Activated naive CD4-positive, alpha-beta T cell treated with anti-CD3 and anti-CD28 coated beads, Interleukin-2, amount 50 U/mL, for 24 hours (primary cell): ENCODE measurements around the gene CPZ.

Experiments
- H3K27ac Mint-ChIP-seq: one replicate; pipeline ENCODE4 v1.8.0; 2021; ENCODE audit warnings: mild to moderate bottlenecking, mixed read lengths
- H3K27me3 Mint-ChIP-seq: one replicate; pipeline ENCODE4 v1.8.0; 2021; ENCODE audit warnings: mixed read lengths
- H3K36me3 Mint-ChIP-seq: one replicate; pipeline ENCODE4 v1.8.0; 2021; ENCODE audit warnings: mixed read lengths
- H3K4me1 Mint-ChIP-seq: one replicate; pipeline ENCODE4 v1.8.0; 2021; ENCODE audit warnings: mixed read lengths
- H3K4me3 Mint-ChIP-seq: one replicate; pipeline ENCODE4 v1.8.0; 2021; ENCODE audit warnings: mild to moderate bottlenecking, mixed read lengths
- H3K9me3 Mint-ChIP-seq: one replicate; pipeline ENCODE4 v1.8.0; 2021; ENCODE audit warnings: mixed read lengths

Gene CPZ

GRCh38 chr4:8595237-8596087, 2.9 kb downstream of the CPZ start:
- H3K4me3 Mint-ChIP-seq, result no peak overlapping the region
- H3K27me3 Mint-ChIP-seq, result peaks cover 10% of the 10 kb centered on the region

GRCh38 chr4:8596891-8597290, 4.3 kb downstream of the CPZ start:
- H3K4me1 Mint-ChIP-seq, result no peaks in the 10 kb centered on the region
- no peak overlapping the region for H3K27ac Mint-ChIP-seq
- no peaks in the 10 kb centered on the region for H3K36me3 Mint-ChIP-seq
- H3K27me3 Mint-ChIP-seq, result peaks cover 7% of the 10 kb centered on the region
- H3K4me3 Mint-ChIP-seq, result no peak overlapping the region
- H3K9me3 Mint-ChIP-seq, result no peaks in the 10 kb centered on the region

More at GRCh38 chr4:8595237-8596087, 2.9 kb downstream of the CPZ start:
- Mint-ChIP-seq H3K9me3 (no peaks in the 10 kb centered on the region), H3K27ac (no peak overlapping the region), H3K36me3 (no peaks in the 10 kb centered on the region), H3K4me1 (no peaks in the 10 kb centered on the region)

- Mint-ChIP-seq H3K4me1 (no peaks in the 10 kb centered on the region), H3K27me3 (peaks cover 7% of the 10 kb centered on the region), H3K27ac (no peak overlapping the region), H3K4me3 (no peak overlapping the region), H3K9me3 (no peaks in the 10 kb centered on the region), H3K36me3 (no peaks in the 10 kb centered on the region)
Observed at GRCh38 chr4:8597319-8597718, 4.8 kb downstream of the CPZ start.

- H3K9me3 Mint-ChIP-seq, result no peaks in the 10 kb centered on the region
- H3K27me3 Mint-ChIP-seq, result peaks cover 7% of the 10 kb centered on the region
- H3K4me1 Mint-ChIP-seq, result no peaks in the 10 kb centered on the region
- H3K27ac Mint-ChIP-seq, result no peak overlapping the region
- no peaks in the 10 kb centered on the region for H3K36me3 Mint-ChIP-seq
- no peak overlapping the region for H3K4me3 Mint-ChIP-seq
Observed at GRCh38 chr4:8597791-8598190, 5.2 kb downstream of the CPZ start.

- Mint-ChIP-seq H3K27ac (no peak overlapping the region), H3K27me3 (peaks cover 7% of the 10 kb centered on the region), H3K4me3 (no peak overlapping the region), H3K9me3 (no peaks in the 10 kb centered on the region), H3K36me3 (no peaks in the 10 kb centered on the region), H3K4me1 (no peaks in the 10 kb centered on the region)
Observed at GRCh38 chr4:8598391-8599090, 6.0 kb downstream of the CPZ start.

- Mint-ChIP-seq H3K9me3 (no peaks in the 10 kb centered on the region), H3K36me3 (no peaks in the 10 kb centered on the region), H3K27me3 (peaks cover 7% of the 10 kb centered on the region), H3K27ac (no peak overlapping the region), H3K4me3 (no peak overlapping the region), H3K4me1 (no peaks in the 10 kb centered on the region)
Observed at GRCh38 chr4:8599091-8599460, 6.5 kb downstream of the CPZ start.

- Mint-ChIP-seq H3K27ac (no peak overlapping the region), H3K4me3 (no peak overlapping the region), H3K9me3 (no peaks in the 10 kb centered on the region), H3K4me1 (no peaks in the 10 kb centered on the region), H3K27me3 (peaks cover 2% of the 10 kb centered on the region), H3K36me3 (no peaks in the 10 kb centered on the region)
Observed at GRCh38 chr4:8599657-8600056, 7.1 kb downstream of the CPZ start.

- Mint-ChIP-seq H3K9me3 (no peaks in the 10 kb centered on the region), H3K36me3 (no peaks in the 10 kb centered on the region), H3K27me3 (peaks cover 2% of the 10 kb centered on the region), H3K27ac (no peak overlapping the region), H3K4me1 (no peaks in the 10 kb centered on the region), H3K4me3 (no peak overlapping the region)
Observed at GRCh38 chr4:8600266-8600665, 7.7 kb downstream of the CPZ start.

- peaks cover under 1% of the 10 kb centered on the region for H3K27me3 Mint-ChIP-seq
- H3K4me3 Mint-ChIP-seq, result no peak overlapping the region
- no peak overlapping the region for H3K27ac Mint-ChIP-seq
- H3K36me3 Mint-ChIP-seq, result no peaks in the 10 kb centered on the region
- H3K9me3 Mint-ChIP-seq, result no peaks in the 10 kb centered on the region
- no peaks in the 10 kb centered on the region for H3K4me1 Mint-ChIP-seq
Observed at GRCh38 chr4:8600686-8601085, 8.1 kb downstream of the CPZ start.

GRCh38 chr4:8601086-8601485, 8.5 kb downstream of the CPZ start:
- Mint-ChIP-seq H3K27ac (no peak overlapping the region), H3K36me3 (no peaks in the 10 kb centered on the region), H3K4me3 (no peak overlapping the region), H3K4me1 (no peaks in the 10 kb centered on the region), H3K9me3 (no peaks in the 10 kb centered on the region), H3K27me3 (no peaks in the 10 kb centered on the region)

GRCh38 chr4:8601556-8601955, 9.0 kb downstream of the CPZ start:
- Mint-ChIP-seq H3K4me1 (no peaks in the 10 kb centered on the region), H3K27me3 (no peaks in the 10 kb centered on the region), H3K9me3 (no peaks in the 10 kb centered on the region), H3K27ac (no peak overlapping the region), H3K36me3 (no peaks in the 10 kb centered on the region), H3K4me3 (no peak overlapping the region)

GRCh38 chr4:8602686-8603430, 10.3 kb downstream of the CPZ start:
- H3K4me3 Mint-ChIP-seq, result no peak overlapping the region
- H3K27me3 Mint-ChIP-seq, result no peaks in the 10 kb centered on the region
- no peaks in the 10 kb centered on the region for H3K36me3 Mint-ChIP-seq
- H3K27ac Mint-ChIP-seq, result no peak overlapping the region
- H3K4me1 Mint-ChIP-seq, result no peaks in the 10 kb centered on the region
- H3K9me3 Mint-ChIP-seq, result no peaks in the 10 kb centered on the region

- Mint-ChIP-seq H3K4me3 (no peak overlapping the region), H3K27me3 (no peaks in the 10 kb centered on the region), H3K36me3 (no peaks in the 10 kb centered on the region), H3K27ac (no peak overlapping the region), H3K4me1 (no peaks in the 10 kb centered on the region), H3K9me3 (no peaks in the 10 kb centered on the region)
Observed at GRCh38 chr4:8603931-8604330, 11.4 kb downstream of the CPZ start.

- no peaks in the 10 kb centered on the region for H3K4me1 Mint-ChIP-seq
- H3K27me3 Mint-ChIP-seq, result peaks cover 3% of the 10 kb centered on the region
- H3K9me3 Mint-ChIP-seq, result no peaks in the 10 kb centered on the region
- H3K4me3 Mint-ChIP-seq, result no peak overlapping the region
- H3K36me3 Mint-ChIP-seq, result no peaks in the 10 kb centered on the region
- no peak overlapping the region for H3K27ac Mint-ChIP-seq
Observed at GRCh38 chr4:8605289-8605688, 12.7 kb downstream of the CPZ start.

- Mint-ChIP-seq H3K27ac (no peak overlapping the region), H3K4me3 (no peak overlapping the region), H3K36me3 (no peaks in the 10 kb centered on the region)
Observed at GRCh38 chr4:8606476-8606875, 13.9 kb downstream of the CPZ start.

GRCh38 chr4:8606966-8607365, 14.4 kb downstream of the CPZ start:
- no peaks in the 10 kb centered on the region for H3K9me3 Mint-ChIP-seq
- no peak overlapping the region for H3K4me3 Mint-ChIP-seq
- H3K4me1 Mint-ChIP-seq, result no peaks in the 10 kb centered on the region
- H3K36me3 Mint-ChIP-seq, result no peaks in the 10 kb centered on the region
- no peak overlapping the region for H3K27ac Mint-ChIP-seq
- H3K27me3 Mint-ChIP-seq, result peaks cover 5% of the 10 kb centered on the region

More at GRCh38 chr4:8606476-8606875, 13.9 kb downstream of the CPZ start:
- peaks cover 3% of the 10 kb centered on the region for H3K27me3 Mint-ChIP-seq
- H3K9me3 Mint-ChIP-seq, result no peaks in the 10 kb centered on the region
- H3K4me1 Mint-ChIP-seq, result no peaks in the 10 kb centered on the region
